NT2/D1 (cell line): ENCODE results near the gene MSMP.

ENCODE experiments used
- SUZ12 ChIP-seq: IDR thresholded peaks from 2 replicates; pipeline ENCODE4 v1.6.1; 2011; ENCODE audit not compliant: insufficient read length, insufficient read depth; ENCODE audit errors: extremely low read depth
- YY1 ChIP-seq: IDR thresholded peaks from 2 replicates; pipeline ENCODE4 v1.6.1; 2011; ENCODE audit not compliant: insufficient read length, insufficient read depth
- ZNF274 ChIP-seq: IDR thresholded peaks from 2 replicates; pipeline ENCODE4 v1.6.1; 2011; ENCODE audit warnings: mild to moderate bottlenecking, low read depth, low read length

DNA sequence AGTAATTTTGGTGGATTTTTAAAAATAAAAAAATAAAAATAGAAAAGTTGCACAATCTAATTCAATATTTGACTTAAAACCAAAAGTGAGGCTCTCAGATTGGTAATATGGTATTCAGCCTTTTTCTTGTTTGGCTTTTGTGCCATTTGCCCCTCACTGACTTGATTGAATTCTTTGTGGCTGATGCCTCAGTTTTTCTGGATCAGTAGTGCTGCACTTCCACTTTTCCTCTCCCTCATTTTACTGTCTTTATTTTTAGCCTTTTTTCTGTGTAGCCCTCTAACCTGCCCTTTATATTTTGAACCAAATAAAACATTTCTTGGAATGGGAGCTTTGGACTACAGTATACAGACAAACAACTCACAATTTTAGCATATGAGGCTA lies 3.8 kb upstream of the MSMP start:
- TF ChIP-seq SUZ12 (no peak), YY1 (no peak), ZNF274 (no peak)
